CD4-positive, alpha-beta T cell treated with Interleukin-2 at 100 ng/mL for 4 hours (primary cell): ENCODE results near the gene UPF2.
"Not testable (repeated sequence)": the region's sequence is repeated elsewhere in the genome, so short reads cannot be mapped to it uniquely, and the experiment has no call there.

Source experiments
- DNase-seq: peaks from one replicate; pipeline ENCODE4 v3.0.0-alpha.2; 2020; ENCODE audit warnings: low spot score

The UPF2 gene

GRCh38 chr10:12042409-12042796 is 206 bp downstream of the UPF2 start:
- DNase-seq, result peak; percentile 32

- DNase-seq, result peak; percentile 21
These were observed 722 bp downstream of the UPF2 start for GRCh38 chr10:12041766-12042408.

GRCh38 chr10:12036073-12036655 is 6.4 kb downstream of the UPF2 start:
- no peak for DNase-seq

- no peak for DNase-seq
These were observed 11.2 kb downstream of the UPF2 start for GRCh38 chr10:12031404-12031803.

GRCh38 chr10:12027539-12027938 is 15.1 kb downstream of the UPF2 start:
- no peak for DNase-seq

- DNase-seq, result no peak
These were observed 17.0 kb downstream of the UPF2 start for GRCh38 chr10:12025591-12025990.

- DNase-seq, result peak; percentile 12
These were observed 19.9 kb downstream of the UPF2 start for GRCh38 chr10:12022580-12023257.

GRCh38 chr10:12020574-12020973 is 22.0 kb downstream of the UPF2 start:
- no peak for DNase-seq

- DNase-seq, result no peak
These were observed 23.2 kb downstream of the UPF2 start for GRCh38 chr10:12019283-12019971.

- no peak for DNase-seq
These were observed 23.9 kb downstream of the UPF2 start for GRCh38 chr10:12018438-12019282.

- DNase-seq, result no peak
These were observed 28.7 kb downstream of the UPF2 start for GRCh38 chr10:12013926-12014325.

GRCh38 chr10:12013391-12013790 is 29.2 kb downstream of the UPF2 start:
- DNase-seq, result not testable (repeated sequence)

GRCh38 chr10:12010353-12010752 is 32.3 kb downstream of the UPF2 start:
- no peak for DNase-seq

GRCh38 chr10:12008842-12009241 is 33.8 kb downstream of the UPF2 start:
- not testable (repeated sequence) for DNase-seq

GRCh38 chr10:12006671-12007070 is 35.9 kb downstream of the UPF2 start:
- no peak for DNase-seq

GRCh38 chr10:11993834-11994468 is 48.7 kb downstream of the UPF2 start:
- DNase-seq, result no peak

GRCh38 chr10:11988924-11989323 is 53.7 kb downstream of the UPF2 start:
- DNase-seq, result no peak

- peak; percentile 66 for DNase-seq
These were observed 55.9 kb downstream of the UPF2 start for GRCh38 chr10:11986593-11987216.

GRCh38 chr10:11982253-11982652 is 60.4 kb downstream of the UPF2 start:
- no peak for DNase-seq

GRCh38 chr10:11975795-11976194 is 66.8 kb downstream of the UPF2 start:
- DNase-seq, result no peak

GRCh38 chr10:11972523-11972922 is 70.1 kb downstream of the UPF2 start:
- DNase-seq, result not testable (repeated sequence)
